Activated CD4-positive, alpha-beta T cell treated with anti-CD3 and anti-CD28 coated beads, Interleukin-2, amount 10 ng/mL, durations not matched to agents 7 days and 5 days (primary cell): ENCODE measurements around the gene CAPN3. TPM values are rescaled to one million over a fixed set of nuclear protein-coding genes. Genes with fewer than 3 reads are reported as not detected.

Experiments used
- CTCF ChIA-PET: fragments of 350-600 bp; sonication (Branson Sonifier 250); formaldehyde crosslinking; loops from one replicate; lab custom pipeline; 2021; ENCODE audit warnings: antibody characterized with exemption; lab: Charles Lee
- POLR2A ChIA-PET: fragments of 350-600 bp; sonication (Branson Sonifier 250); formaldehyde crosslinking; loops from one replicate; lab custom pipeline; 2021; ENCODE audit warnings: antibody characterized with exemption; lab: Charles Lee
- DNase-seq: peaks from one replicate; pipeline ENCODE4 v3.0.0-alpha.2; 2020
- H3K27ac Mint-ChIP-seq: one replicate; pipeline ENCODE4 v1.8.0; 2021; ENCODE audit warnings: mild to moderate bottlenecking, moderate library complexity, mixed read lengths
- H3K27me3 Mint-ChIP-seq: one replicate; pipeline ENCODE4 v1.8.0; 2021; ENCODE audit warnings: mixed read lengths
- H3K36me3 Mint-ChIP-seq: one replicate; pipeline ENCODE4 v1.8.0; 2021; ENCODE audit warnings: low read depth, mixed read lengths
- H3K4me1 Mint-ChIP-seq: one replicate; pipeline ENCODE4 v1.8.0; 2021; ENCODE audit warnings: mixed read lengths
- H3K4me3 Mint-ChIP-seq: one replicate; pipeline ENCODE4 v1.8.0; 2021; ENCODE audit warnings: mild to moderate bottlenecking, moderate library complexity, mixed read lengths
- H3K9me3 Mint-ChIP-seq: one replicate; pipeline ENCODE4 v1.8.0; 2021; ENCODE audit warnings: mixed read lengths
- total RNA-seq, 2 experiments: library from RNA; stranded (reverse); gene quantifications; one replicate each; pipeline ENCODE4 v1.2.3, GENCODE V29; 2021

The CAPN3 gene
- total RNA-seq, 2 experiments from 2014 or later, result 5.3 to 5.5 TPM

DNA sequence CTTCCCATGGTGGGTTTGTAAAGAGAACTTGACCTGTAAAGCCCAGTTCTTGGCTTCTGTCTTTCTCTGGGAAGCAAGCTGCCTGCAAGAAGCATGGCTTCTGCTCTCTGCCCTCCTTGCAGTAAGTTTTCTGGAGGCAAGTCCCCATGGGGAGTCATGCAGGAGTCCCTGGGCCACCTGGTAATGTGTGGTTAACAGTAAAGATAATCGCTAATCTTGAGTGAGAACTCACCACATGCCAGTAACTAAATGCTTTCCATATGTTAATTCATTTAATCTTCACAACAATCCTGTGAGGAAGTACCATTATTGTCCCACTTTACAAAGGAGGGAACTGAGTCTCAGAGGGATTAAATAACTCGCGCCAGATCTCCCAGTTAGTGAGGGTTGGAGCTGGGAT is 4.2 kb downstream of the CAPN3 start:
- no peak for DNase-seq
- ChIA-PET POLR2A (no interaction called here), CTCF (no interaction called here)
- H3K9me3 Mint-ChIP-seq, result no peaks in the 10 kb centered on the region
- no peaks in the 10 kb centered on the region for H3K27me3 Mint-ChIP-seq
- H3K4me1 Mint-ChIP-seq, result no peaks in the 10 kb centered on the region
- H3K27ac Mint-ChIP-seq, result no peak overlapping the region
- H3K4me3 Mint-ChIP-seq, result no peak overlapping the region
- H3K36me3 Mint-ChIP-seq, result no peaks in the 10 kb centered on the region

DNA sequence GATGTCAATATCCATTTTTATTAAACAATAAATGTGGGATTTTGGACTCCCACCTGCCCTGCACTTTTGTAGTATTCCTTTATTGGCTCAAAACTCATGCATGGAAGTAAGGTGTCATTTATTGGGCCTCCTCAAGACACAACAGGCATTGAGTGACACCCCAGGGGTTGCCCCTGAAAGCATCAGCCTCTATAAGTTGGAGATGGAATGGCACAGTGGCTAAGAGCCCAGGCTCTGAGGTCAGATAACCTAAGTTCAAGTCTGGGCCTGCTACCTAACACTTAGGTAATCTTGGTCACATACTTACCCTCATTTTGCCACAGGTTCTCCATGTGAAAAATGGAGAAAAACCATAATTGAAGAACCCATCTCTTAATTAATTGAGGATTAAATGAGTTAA is 4.6 kb downstream of the CAPN3 start:
- Mint-ChIP-seq H3K9me3 (no peaks in the 10 kb centered on the region), H3K36me3 (no peaks in the 10 kb centered on the region), H3K27ac (no peak overlapping the region), H3K4me3 (no peak overlapping the region), H3K4me1 (no peaks in the 10 kb centered on the region), H3K27me3 (no peaks in the 10 kb centered on the region)
- ChIA-PET POLR2A (no interaction called here), CTCF (no interaction called here)
- no peak for DNase-seq

DNA sequence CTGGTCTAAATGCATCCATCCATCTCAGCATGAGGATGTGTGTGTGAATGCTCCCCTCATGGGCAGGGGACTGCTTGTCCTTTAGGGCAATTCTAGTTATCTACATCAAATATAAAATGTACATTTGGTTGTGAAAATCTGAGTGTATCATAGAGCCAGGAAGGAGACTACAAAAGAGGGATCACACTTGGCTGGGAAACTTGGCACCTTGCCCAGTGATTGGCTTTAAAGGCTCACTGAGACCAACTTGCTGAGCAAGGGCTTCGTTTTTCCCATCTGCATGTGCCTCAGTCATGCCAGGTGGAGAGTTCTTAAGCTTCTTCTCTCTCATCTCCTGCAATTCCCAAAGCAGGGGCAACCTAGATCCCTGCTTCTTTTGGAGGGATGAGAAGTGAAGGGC is 5.2 kb downstream of the CAPN3 start:
- no peaks in the 10 kb centered on the region for H3K9me3 Mint-ChIP-seq
- no peak overlapping the region for H3K27ac Mint-ChIP-seq
- DNase-seq, result no peak
- CTCF ChIA-PET, result interaction anchor here (0.8 kb wide), 1 partner anchor 68 kb away, joined by 3 read pairs; no protein-coding TSS in a partner anchor
- H3K4me3 Mint-ChIP-seq, result no peak overlapping the region
- no peaks in the 10 kb centered on the region for H3K27me3 Mint-ChIP-seq
- POLR2A ChIA-PET, result no interaction called here
- no peaks in the 10 kb centered on the region for H3K4me1 Mint-ChIP-seq
- H3K36me3 Mint-ChIP-seq, result no peaks in the 10 kb centered on the region

DNA sequence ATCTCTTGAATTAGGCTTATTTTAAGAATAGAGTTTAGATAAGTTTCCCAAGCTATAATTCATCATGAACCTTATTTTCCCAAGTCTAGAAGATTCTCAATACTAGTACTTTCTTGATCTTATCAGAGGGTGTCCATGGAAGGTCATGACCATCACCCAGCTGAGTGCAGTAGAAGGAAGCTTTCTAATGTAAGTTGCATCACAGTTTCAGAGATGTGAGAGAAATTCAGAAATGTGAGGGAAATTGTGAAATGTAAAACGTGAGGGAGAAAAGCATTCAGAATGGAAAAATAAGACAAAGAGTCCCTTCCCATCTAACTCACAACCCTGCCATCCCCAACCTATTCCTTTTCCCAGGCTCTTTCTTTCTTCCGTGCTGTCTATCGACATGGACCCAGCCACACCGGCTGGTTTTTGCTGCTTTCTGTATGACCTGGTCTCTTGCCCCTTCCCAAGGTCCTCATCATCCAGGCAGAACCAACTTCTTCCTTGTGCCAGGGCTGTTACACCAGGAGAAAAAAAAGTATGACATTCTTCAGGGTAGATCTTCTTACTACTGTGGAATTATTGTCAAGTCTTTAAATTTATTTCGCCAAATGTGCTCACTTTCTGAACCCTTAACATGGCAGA is 6.7 kb downstream of the CAPN3 start:
- Mint-ChIP-seq H3K27me3 (no peaks in the 10 kb centered on the region), H3K9me3 (no peaks in the 10 kb centered on the region), H3K36me3 (no peaks in the 10 kb centered on the region), H3K27ac (no peak overlapping the region), H3K4me1 (no peaks in the 10 kb centered on the region), H3K4me3 (no peak overlapping the region)
- POLR2A ChIA-PET, result no interaction called here
- DNase-seq, result no peak
- CTCF ChIA-PET, result interaction anchor here (0.6 to 0.9 kb wide), 2 partner anchors 19 to 26 kb away, joined by 3 to 4 read pairs; no protein-coding TSS in a partner anchor

DNA sequence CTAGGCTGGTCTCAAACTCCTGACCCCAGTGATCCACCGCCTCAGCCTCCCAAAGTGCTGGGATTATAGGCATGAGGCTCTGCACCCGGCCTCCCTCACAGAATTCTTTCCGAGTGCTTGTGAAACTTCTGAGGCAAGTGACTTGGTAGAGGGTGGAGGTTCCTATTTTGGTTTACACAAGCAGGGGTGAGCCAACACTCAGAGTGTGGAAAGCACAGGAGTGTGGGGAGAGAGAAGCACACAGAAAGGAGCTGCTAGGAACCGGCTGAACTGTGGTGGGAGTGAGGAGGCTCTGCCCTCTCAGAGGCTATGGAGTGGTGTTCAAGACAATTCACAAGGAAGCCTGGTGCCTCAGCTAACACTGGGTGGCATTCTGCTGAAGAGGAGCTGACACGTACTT is 7.7 kb downstream of the CAPN3 start:
- H3K36me3 Mint-ChIP-seq, result no peaks in the 10 kb centered on the region
- CTCF ChIA-PET, result no interaction called here
- H3K4me3 Mint-ChIP-seq, result no peak overlapping the region
- no peaks in the 10 kb centered on the region for H3K27me3 Mint-ChIP-seq
- POLR2A ChIA-PET, result no interaction called here
- H3K27ac Mint-ChIP-seq, result no peak overlapping the region
- DNase-seq, result no peak
- no peaks in the 10 kb centered on the region for H3K4me1 Mint-ChIP-seq
- H3K9me3 Mint-ChIP-seq, result no peaks in the 10 kb centered on the region

DNA sequence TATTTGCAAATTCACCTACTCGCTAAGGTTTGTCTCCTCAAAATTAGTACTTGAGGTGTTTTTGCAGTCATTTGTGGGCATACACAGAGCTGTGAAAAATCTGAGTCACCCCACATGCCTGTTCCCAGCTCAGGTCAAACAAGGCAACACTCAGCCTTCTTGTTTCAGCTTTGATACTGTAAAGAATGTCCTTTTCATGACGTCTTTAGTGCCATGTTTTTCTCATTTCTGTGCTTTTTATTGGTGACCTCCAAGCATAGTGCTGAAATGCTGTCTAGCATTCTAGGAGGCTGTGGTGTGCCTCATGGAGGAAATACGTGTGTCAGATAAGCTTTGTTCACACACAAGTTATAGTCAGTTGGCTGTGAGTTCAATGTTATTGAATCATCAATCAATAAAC is 8.8 kb downstream of the CAPN3 start:
- Mint-ChIP-seq H3K4me1 (no peaks in the 10 kb centered on the region), H3K27ac (no peak overlapping the region), H3K27me3 (no peaks in the 10 kb centered on the region), H3K9me3 (no peaks in the 10 kb centered on the region), H3K4me3 (no peak overlapping the region), H3K36me3 (no peaks in the 10 kb centered on the region)
- ChIA-PET POLR2A (no interaction called here), CTCF (interaction anchor here (1.0 to 1.1 kb wide), 2 partner anchors 9 to 11 kb away, joined by 3 read pairs; no protein-coding TSS in a partner anchor)
- DNase-seq, result no peak

DNA sequence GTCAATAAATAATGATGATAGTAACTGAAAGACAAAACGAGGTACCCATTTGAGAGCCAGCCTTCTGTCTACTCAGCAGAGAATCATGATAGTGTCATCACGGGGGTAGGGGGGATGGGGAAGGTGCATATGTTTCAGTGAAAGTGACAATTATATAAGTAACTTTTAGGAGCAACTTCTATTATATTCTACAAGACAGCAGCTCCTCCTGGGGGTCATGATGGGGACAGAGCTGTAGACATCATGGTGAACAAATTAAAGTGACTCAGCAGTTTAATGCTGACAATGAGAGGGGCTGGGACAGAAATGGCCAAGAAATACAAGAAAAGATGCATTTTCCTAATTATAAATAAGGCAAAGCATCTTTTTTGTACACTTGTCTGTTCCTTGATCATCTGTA is 11.8 kb downstream of the CAPN3 start:
- Mint-ChIP-seq H3K4me1 (no peaks in the 10 kb centered on the region), H3K4me3 (no peak overlapping the region), H3K9me3 (no peaks in the 10 kb centered on the region), H3K36me3 (no peaks in the 10 kb centered on the region), H3K27ac (no peak overlapping the region), H3K27me3 (no peaks in the 10 kb centered on the region)
- DNase-seq, result peak; percentile 10
- CTCF ChIA-PET, result no interaction called here
- POLR2A ChIA-PET, result no interaction called here

DNA sequence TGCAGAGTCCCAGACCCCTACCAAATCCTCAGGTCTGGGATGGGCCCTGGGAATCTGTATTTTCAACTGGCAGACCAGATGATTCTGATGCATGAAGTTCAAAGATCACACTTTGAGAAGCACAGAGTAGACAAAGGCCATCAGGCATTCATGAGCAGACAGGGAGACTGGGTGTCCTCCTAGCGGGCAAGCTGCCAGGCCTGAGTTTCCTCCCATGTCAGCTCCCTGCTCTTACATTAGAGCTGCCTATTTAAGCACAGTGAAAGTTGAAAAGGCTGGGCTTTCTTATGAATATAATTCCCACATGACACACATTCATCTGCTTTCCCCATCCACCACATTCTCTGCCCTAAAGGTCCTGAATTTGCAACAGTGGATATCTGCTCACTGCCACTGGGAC is 14.0 kb downstream of the CAPN3 start:
- POLR2A ChIA-PET, result no interaction called here
- Mint-ChIP-seq H3K9me3 (no peaks in the 10 kb centered on the region), H3K27me3 (no peaks in the 10 kb centered on the region), H3K4me3 (no peak overlapping the region), H3K4me1 (no peaks in the 10 kb centered on the region), H3K36me3 (no peaks in the 10 kb centered on the region), H3K27ac (no peak overlapping the region)
- CTCF ChIA-PET, result no interaction called here
- no peak for DNase-seq

DNA sequence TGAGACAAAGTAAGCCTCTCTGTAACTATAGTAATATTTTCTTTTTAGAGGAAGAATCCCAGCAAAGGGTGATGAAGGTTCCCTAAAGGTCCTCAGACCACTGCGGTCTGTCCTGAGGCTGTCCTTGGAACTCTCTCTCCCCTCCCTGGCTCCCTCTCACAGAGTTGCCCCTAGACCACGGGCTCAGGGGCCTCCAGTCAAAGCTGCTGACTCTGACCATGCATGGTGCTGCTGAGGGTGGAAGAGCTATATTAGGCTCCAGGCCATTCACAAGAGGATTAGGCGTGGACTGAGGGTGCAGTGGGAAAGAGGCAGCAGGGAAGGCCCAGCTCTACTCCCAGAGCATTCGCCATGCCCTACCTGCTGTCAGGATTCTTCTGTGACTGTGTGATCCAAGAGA is 14.6 kb downstream of the CAPN3 start:
- H3K4me3 Mint-ChIP-seq, result no peak overlapping the region
- no peaks in the 10 kb centered on the region for H3K9me3 Mint-ChIP-seq
- ChIA-PET POLR2A (no interaction called here), CTCF (interaction anchor here (0.7 kb wide), 1 partner anchor 14 kb away, joined by 3 read pairs; no protein-coding TSS in a partner anchor)
- DNase-seq, result no peak
- H3K27ac Mint-ChIP-seq, result no peak overlapping the region
- no peaks in the 10 kb centered on the region for H3K27me3 Mint-ChIP-seq
- peaks cover 2% of the 10 kb centered on the region for H3K36me3 Mint-ChIP-seq
- no peaks in the 10 kb centered on the region for H3K4me1 Mint-ChIP-seq

DNA sequence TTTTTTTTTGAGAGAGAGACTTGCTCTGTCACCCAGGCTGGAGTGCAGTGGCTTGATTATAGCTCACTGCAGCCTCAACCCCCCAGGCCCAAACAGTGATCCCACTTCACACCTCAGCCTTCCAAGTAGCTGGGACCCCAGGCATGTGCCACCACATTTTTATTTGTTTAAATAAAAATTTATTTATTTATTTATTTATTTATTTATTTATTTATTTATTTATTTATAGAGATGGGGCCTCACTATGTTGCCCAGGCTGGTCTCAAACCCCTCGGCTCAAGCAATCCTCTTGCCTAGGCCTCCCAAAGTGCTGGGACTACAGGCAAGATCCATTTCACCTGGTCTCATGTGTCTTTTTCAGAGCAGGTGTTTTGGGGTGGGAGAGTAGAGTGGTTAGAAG is 15.5 kb downstream of the CAPN3 start:
- Mint-ChIP-seq H3K27me3 (no peaks in the 10 kb centered on the region), H3K36me3 (peaks cover 2% of the 10 kb centered on the region), H3K27ac (no peak overlapping the region), H3K4me1 (no peaks in the 10 kb centered on the region), H3K4me3 (no peak overlapping the region), H3K9me3 (peaks cover 3% of the 10 kb centered on the region)
- no peak for DNase-seq
- CTCF ChIA-PET, result no interaction called here
- POLR2A ChIA-PET, result no interaction called here

DNA sequence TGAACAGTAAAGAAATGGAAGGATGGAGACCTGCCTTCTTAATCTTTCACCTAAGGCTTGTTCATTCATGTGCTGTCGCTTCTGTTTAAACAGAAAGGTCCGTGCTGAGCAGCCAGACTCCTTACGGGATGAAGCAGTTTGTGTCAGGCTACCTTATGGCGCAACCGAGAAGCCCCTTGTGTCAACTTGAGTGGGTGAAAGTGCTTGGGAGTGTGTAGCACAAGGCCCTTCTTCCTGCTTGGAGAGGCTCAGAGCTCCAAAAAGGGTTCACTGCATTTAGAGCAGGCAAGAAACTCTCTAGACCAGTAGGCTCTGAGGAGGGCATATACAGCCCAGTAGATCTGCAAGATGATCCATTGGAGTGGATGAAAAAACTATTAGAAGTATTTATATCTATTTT is 16.0 kb downstream of the CAPN3 start:
- POLR2A ChIA-PET, result no interaction called here
- DNase-seq, result no peak
- H3K36me3 Mint-ChIP-seq, result peaks cover 2% of the 10 kb centered on the region
- H3K27me3 Mint-ChIP-seq, result no peaks in the 10 kb centered on the region
- CTCF ChIA-PET, result no interaction called here
- no peak overlapping the region for H3K4me3 Mint-ChIP-seq
- H3K27ac Mint-ChIP-seq, result no peak overlapping the region
- H3K9me3 Mint-ChIP-seq, result peaks cover 3% of the 10 kb centered on the region
- no peaks in the 10 kb centered on the region for H3K4me1 Mint-ChIP-seq

DNA sequence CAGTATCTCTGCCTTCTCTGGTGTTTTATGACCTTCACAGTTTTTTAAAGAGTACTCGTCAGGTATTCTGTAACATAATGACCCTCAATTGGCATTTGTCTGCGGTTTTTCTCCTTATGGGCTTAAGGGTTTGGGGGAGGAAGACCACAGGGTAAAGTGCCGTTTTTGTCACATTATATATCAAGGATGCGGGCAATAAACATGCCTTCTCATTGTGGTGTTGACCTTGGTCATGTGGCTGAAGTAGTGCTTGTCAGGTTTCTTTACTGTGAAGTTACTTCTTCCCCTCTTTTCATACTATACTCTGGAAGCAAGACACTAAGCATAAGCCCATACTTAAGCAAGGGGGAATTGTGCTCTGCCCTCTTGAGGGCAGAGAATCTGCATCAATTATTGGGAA is 16.6 kb downstream of the CAPN3 start:
- Mint-ChIP-seq H3K27me3 (no peaks in the 10 kb centered on the region), H3K4me1 (no peaks in the 10 kb centered on the region), H3K9me3 (peaks cover 3% of the 10 kb centered on the region), H3K27ac (no peak overlapping the region), H3K4me3 (no peak overlapping the region), H3K36me3 (peaks cover 2% of the 10 kb centered on the region)
- DNase-seq, result no peak
- ChIA-PET POLR2A (no interaction called here), CTCF (no interaction called here)

DNA sequence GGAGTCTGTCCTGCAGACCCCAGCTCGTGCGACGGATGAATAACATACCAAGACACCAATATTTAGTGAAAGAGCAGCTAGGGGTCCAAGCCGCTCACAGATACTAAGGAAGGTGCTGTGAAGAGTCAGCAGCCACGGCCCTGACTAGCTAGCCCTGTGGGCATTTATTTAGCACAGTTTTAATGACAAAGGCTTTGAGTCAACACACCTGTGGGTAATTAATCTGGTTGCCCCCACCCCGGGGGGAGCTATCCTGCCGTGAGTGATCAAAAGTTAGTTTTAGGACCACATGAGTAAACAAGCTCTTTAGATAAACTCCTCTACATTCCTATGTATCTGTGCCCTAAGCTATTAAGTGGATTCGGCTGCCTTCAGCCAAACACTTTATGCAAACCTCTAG is 18.7 kb downstream of the CAPN3 start:
- ChIA-PET CTCF (interaction anchor here (1.4 kb wide), 1 partner anchor 24 kb away, joined by 3 read pairs; no protein-coding TSS in a partner anchor), POLR2A (no interaction called here)
- Mint-ChIP-seq H3K4me1 (no peaks in the 10 kb centered on the region), H3K36me3 (peaks cover 2% of the 10 kb centered on the region), H3K27me3 (no peaks in the 10 kb centered on the region), H3K4me3 (no peak overlapping the region), H3K9me3 (peaks cover 3% of the 10 kb centered on the region), H3K27ac (no peak overlapping the region)
- DNase-seq, result no peak

DNA sequence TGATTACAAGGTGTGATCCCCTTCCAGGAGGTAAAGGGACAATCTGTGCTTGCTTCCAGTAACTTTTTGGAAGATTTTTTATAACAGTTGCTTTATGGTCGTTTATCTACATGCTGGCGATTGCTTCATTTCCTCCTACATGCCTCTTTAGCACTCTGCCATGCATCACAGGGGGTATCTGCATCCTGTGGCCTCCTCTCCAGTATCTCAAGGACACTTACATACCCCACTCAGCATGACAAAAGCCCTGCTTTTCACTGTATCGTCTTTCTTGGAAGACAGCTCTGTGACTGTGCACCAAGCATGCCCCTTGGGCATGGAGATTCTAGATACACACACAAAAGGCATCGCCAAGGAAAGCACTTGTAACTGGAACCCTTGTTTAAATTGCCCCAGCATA is 25.3 kb downstream of the CAPN3 start:
- H3K36me3 Mint-ChIP-seq, result no peaks in the 10 kb centered on the region

More for the DNA sequence above, 25.3 kb downstream of the CAPN3 start:
- Mint-ChIP-seq H3K27ac (no peak overlapping the region), H3K4me3 (no peak overlapping the region), H3K27me3 (no peaks in the 10 kb centered on the region), H3K9me3 (no peaks in the 10 kb centered on the region), H3K4me1 (no peaks in the 10 kb centered on the region)
- CTCF ChIA-PET, result interaction anchor here (0.7 to 1.4 kb wide), 4 partner anchors 15 to 25 kb away, joined by 3 to 4 read pairs (median 3); no protein-coding TSS in a partner anchor
- no peak for DNase-seq
- POLR2A ChIA-PET, result no interaction called here
